Astrocyte (in vitro differentiated cells and primary cell): Measurements from ENCODE around the gene GPM6B. TPM values are rescaled to one million over a fixed set of nuclear protein-coding genes. Genes with fewer than 3 reads are reported as not detected.

Experiments used
- DNase-seq: peaks from one replicate; pipeline ENCODE4 v3.0.0-alpha.2; 2010; ENCODE audit warnings: low read depth
- FAIRE-seq: peaks from 2 replicates; lab custom pipeline; 2011; peaks lifted over from hg19 to GRCh38; lab: Jason Lieb, UNC
- H2AFZ ChIP-seq: 2 replicates; pipeline ENCODE4 v1.6.0; 2012; ENCODE audit warnings: low read depth, low read length, inconsistent platforms
- H3K27ac ChIP-seq: 2 replicates; pipeline ENCODE4 v1.5.1; 2011; ENCODE audit warnings: low read depth, low read length, inconsistent platforms
- H3K27me3 ChIP-seq: 2 replicates; pipeline ENCODE4 v1.6.0; 2011; ENCODE audit warnings: low read length, inconsistent platforms; ENCODE audit not compliant: insufficient read depth
- H3K36me3 ChIP-seq: 2 replicates; pipeline ENCODE4 v1.5.1; 2011; ENCODE audit warnings: low read length, inconsistent platforms; ENCODE audit not compliant: insufficient read depth
- H3K4me1 ChIP-seq: 2 replicates; pipeline ENCODE4 v1.5.1; 2011; ENCODE audit warnings: low read length, inconsistent platforms; ENCODE audit not compliant: insufficient read depth
- H3K4me2 ChIP-seq: 2 replicates; pipeline ENCODE4 v1.6.0; 2012; ENCODE audit warnings: low read length, inconsistent platforms
- H3K4me3 ChIP-seq: 2 replicates; pipeline ENCODE4 v1.5.1; 2011; ENCODE audit warnings: low read depth, mild to moderate bottlenecking, low read length, inconsistent platforms; ENCODE audit not compliant: insufficient read depth
- H3K79me2 ChIP-seq: 2 replicates; pipeline ENCODE4 v1.6.0; 2012; ENCODE audit warnings: mild to moderate bottlenecking, low read length, inconsistent platforms; ENCODE audit not compliant: insufficient read depth
- H3K9ac ChIP-seq: 2 replicates; pipeline ENCODE4 v1.6.0; 2012; ENCODE audit warnings: mild to moderate bottlenecking, low read length, inconsistent platforms
- H3K9me3 ChIP-seq: 2 replicates; pipeline ENCODE4 v1.5.1; 2012; ENCODE audit warnings: low read depth, mild to moderate bottlenecking, low read length, inconsistent platforms; ENCODE audit not compliant: insufficient read depth
- H4K20me1 ChIP-seq: 2 replicates; pipeline ENCODE4 v1.6.0; 2012; ENCODE audit warnings: low read length, inconsistent platforms; ENCODE audit not compliant: insufficient read depth
- H3K27ac Mint-ChIP-seq: one replicate; pipeline ENCODE4 v1.8.0; 2021; ENCODE audit warnings: mild to moderate bottlenecking, mixed read lengths; ENCODE audit not compliant: unreplicated experiment
- H3K27me3 Mint-ChIP-seq: one replicate; pipeline ENCODE4 v1.8.0; 2021; ENCODE audit warnings: low read depth, mixed read lengths; ENCODE audit not compliant: unreplicated experiment
- H3K36me3 Mint-ChIP-seq: one replicate; pipeline ENCODE4 v1.8.0; 2021; ENCODE audit warnings: low read depth, mixed read lengths; ENCODE audit not compliant: unreplicated experiment
- H3K4me1 Mint-ChIP-seq: one replicate; pipeline ENCODE4 v1.8.0; 2021; ENCODE audit warnings: low read depth, mixed read lengths; ENCODE audit not compliant: unreplicated experiment
- H3K4me3 Mint-ChIP-seq: one replicate; pipeline ENCODE4 v1.8.0; 2021; ENCODE audit warnings: mild to moderate bottlenecking, moderate library complexity, mixed read lengths; ENCODE audit not compliant: unreplicated experiment
- H3K9me3 Mint-ChIP-seq: one replicate; pipeline ENCODE4 v1.8.0; 2021; ENCODE audit warnings: mild to moderate bottlenecking, mixed read lengths; ENCODE audit not compliant: unreplicated experiment
- EZH2 ChIP-seq: IDR thresholded peaks from 2 replicates; pipeline ENCODE4 v1.6.1; 2012; ENCODE audit warnings: mild to moderate bottlenecking, low read length, inconsistent platforms; ENCODE audit not compliant: insufficient read depth
- total RNA-seq: library from RNA; stranded (reverse); gene quantifications from 2 replicates; pipeline ENCODE4 v1.2.1, GENCODE V29; 2021
- TF ChIP-seq, protein P1 (sequence below): IDR thresholded peaks from 2 replicates; pipeline ENCODE4 v1.5.1; 2011; ENCODE audit warnings: low read depth, mild to moderate bottlenecking, inconsistent platforms, low read length, moderate library complexity; ENCODE audit not compliant: insufficient read depth

The GPM6B gene
- total RNA-seq, 1 donor from 2014 or later, result 21.5 TPM

DNA sequence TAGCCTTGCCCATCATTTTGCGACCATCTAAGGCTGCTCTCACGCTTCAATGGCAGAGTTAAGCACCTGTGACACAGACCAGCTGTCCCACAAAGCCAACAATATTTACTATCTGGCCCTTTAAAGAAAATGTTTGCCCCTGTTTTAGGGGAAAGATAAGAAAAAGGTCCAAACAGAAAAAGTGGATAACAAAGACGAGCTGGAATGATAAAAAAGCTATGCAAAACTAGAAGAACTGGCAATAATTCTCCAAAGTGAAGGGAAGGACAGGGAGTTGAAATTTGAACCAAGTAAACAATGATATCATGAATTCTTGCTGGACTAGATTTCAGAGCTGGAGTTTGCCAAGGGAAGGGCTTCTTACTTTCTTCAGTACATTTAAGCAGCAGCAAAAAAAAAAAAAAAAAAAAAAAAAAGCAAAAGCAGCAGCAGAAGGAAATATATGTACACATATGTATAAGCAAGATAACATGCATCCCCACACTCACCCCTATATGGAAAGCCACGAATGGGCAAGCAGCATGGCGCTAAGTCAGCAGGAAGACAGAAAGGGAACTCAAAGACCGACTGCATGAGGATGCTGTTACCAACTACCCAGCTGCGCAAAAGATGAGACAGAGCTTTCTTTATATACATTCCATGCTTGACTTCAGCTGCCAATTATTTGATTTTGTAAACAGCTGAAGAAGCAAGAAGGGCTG, 94.9 kb downstream of the GPM6B start:
- Histone ChIP-seq H3K4me2 (no peak overlapping the region), H3K79me2 (peaks cover 37% of the 10 kb centered on the region), H3K27ac (no peak overlapping the region), H3K9ac (no peak overlapping the region), H4K20me1 (peaks cover 5% of the 10 kb centered on the region), H3K27me3 (no peaks in the 10 kb centered on the region), H3K9me3 (no peaks in the 10 kb centered on the region), H2AFZ (no peak overlapping the region), H3K4me1 (peaks cover 15% of the 10 kb centered on the region), H3K4me3 (no peak overlapping the region), H3K36me3 (peaks cover 4% of the 10 kb centered on the region)
- Mint-ChIP-seq H3K4me3 (no peak overlapping the region), H3K4me1 (peaks cover 18% of the 10 kb centered on the region), H3K9me3 (no peaks in the 10 kb centered on the region), H3K27ac (no peak overlapping the region), H3K27me3 (no peaks in the 10 kb centered on the region), H3K36me3 (peaks cover 5% of the 10 kb centered on the region)
- peak; percentile 47 for DNase-seq
- FAIRE-seq, result peak; percentile 13
- TF ChIP-seq, protein P1, sequence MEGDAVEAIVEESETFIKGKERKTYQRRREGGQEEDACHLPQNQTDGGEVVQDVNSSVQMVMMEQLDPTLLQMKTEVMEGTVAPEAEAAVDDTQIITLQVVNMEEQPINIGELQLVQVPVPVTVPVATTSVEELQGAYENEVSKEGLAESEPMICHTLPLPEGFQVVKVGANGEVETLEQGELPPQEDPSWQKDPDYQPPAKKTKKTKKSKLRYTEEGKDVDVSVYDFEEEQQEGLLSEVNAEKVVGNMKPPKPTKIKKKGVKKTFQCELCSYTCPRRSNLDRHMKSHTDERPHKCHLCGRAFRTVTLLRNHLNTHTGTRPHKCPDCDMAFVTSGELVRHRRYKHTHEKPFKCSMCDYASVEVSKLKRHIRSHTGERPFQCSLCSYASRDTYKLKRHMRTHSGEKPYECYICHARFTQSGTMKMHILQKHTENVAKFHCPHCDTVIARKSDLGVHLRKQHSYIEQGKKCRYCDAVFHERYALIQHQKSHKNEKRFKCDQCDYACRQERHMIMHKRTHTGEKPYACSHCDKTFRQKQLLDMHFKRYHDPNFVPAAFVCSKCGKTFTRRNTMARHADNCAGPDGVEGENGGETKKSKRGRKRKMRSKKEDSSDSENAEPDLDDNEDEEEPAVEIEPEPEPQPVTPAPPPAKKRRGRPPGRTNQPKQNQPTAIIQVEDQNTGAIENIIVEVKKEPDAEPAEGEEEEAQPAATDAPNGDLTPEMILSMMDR, result no peak

DNA sequence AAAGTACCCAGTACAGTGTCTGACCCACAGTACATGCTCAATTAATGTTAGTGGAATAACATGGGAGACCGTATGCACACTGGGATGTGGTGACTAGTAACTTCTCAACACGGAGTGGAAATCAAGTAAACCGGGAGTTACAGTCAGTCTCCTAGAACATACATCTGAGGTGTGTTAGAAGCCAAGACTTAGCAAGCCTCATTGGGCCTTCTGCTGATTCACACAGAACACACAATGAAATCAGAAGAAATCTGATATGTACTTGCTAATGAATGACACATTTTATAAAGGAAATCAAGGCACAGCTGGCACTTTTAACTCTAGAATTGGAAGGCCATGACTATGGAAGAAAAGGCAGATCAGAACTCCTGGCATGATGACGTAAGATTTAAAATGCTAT, 95.5 kb downstream of the GPM6B start:
- Mint-ChIP-seq H3K36me3 (peaks cover 5% of the 10 kb centered on the region), H3K27ac (no peak overlapping the region)

More for the DNA sequence above, 95.5 kb downstream of the GPM6B start:
- no peaks in the 10 kb centered on the region for H3K27me3 ChIP-seq
- H3K36me3 ChIP-seq, result peaks cover 5% of the 10 kb centered on the region
- Mint-ChIP-seq H3K4me1 (peaks cover 19% of the 10 kb centered on the region), H3K27me3 (no peaks in the 10 kb centered on the region), H3K9me3 (no peaks in the 10 kb centered on the region), H3K4me3 (no peak overlapping the region)
- no peak for FAIRE-seq
- H2AFZ ChIP-seq, result no peak overlapping the region
- no peak overlapping the region for H3K9ac ChIP-seq
- H3K4me1 ChIP-seq, result peaks cover 15% of the 10 kb centered on the region
- DNase-seq, result no peak
- H3K27ac ChIP-seq, result no peak overlapping the region
- H3K9me3 ChIP-seq, result no peaks in the 10 kb centered on the region
- no peak overlapping the region for H3K4me3 ChIP-seq
- H4K20me1 ChIP-seq, result peaks cover 5% of the 10 kb centered on the region
- TF ChIP-seq, protein P1, result no peak
- TF ChIP-seq EZH2, result no peak
- H3K4me2 ChIP-seq, result no peak overlapping the region
- peaks cover 37% of the 10 kb centered on the region for H3K79me2 ChIP-seq

Other genes with a start within 250 kb of the GPM6B start
- gene EGFL6, start 247.5 kb downstream of the GPM6B start, total RNA-seq, result 0.18 TPM in 1 of 2 replicates, not detected in the other
- 1.0 and 2.3 TPM in 2 replicates for gene TCEANC, start 164.0 kb downstream of the GPM6B start, total RNA-seq
- gene RAB9A, start 128.0 kb downstream of the GPM6B start, total RNA-seq, result 31.2 and 34.2 TPM in 2 replicates
- 16.6 and 17.0 TPM in 2 replicates for gene TRAPPC2, start 82.5 kb downstream of the GPM6B start, total RNA-seq
- 16.1 and 22.0 TPM in 2 replicates for gene OFD1, start 82.3 kb downstream of the GPM6B start, total RNA-seq
- 9.5 and 10.5 TPM in 2 replicates for gene GEMIN8, start 212.8 kb upstream of the GPM6B start, total RNA-seq